Neural cell (in vitro differentiated cells): ENCODE results near the gene MYLIP.

Experiments
- CTCF ChIP-seq: fragments of 450-650 bp; IDR thresholded peaks from 2 replicates; pipeline ENCODE4 v1.5.1; 2014; ENCODE audit warnings: antibody characterized with exemption, mild to moderate bottlenecking, moderate library complexity; ENCODE audit not compliant: poor library complexity, severe bottlenecking
- EP300 ChIP-seq: fragments of 450-650 bp; conservative IDR thresholded peaks from 2 replicates; pipeline ENCODE4 v1.6.1; 2014; ENCODE audit warnings: antibody characterized with exemption, mild to moderate bottlenecking, moderate library complexity; ENCODE audit not compliant: poor library complexity, severe bottlenecking
- EZH2 ChIP-seq: fragments of 200-600, 300-800 bp; shearing (Covaris generic), sonication (generic); IDR thresholded peaks from 2 replicates; pipeline ENCODE4 v1.6.1; 2014; ENCODE audit warnings: antibody characterized with exemption, low read length, borderline replicate concordance, mild to moderate bottlenecking; ENCODE audit not compliant: insufficient read depth, poor library complexity, severe bottlenecking
- POLR2AphosphoS5 ChIP-seq: IDR thresholded peaks from 2 replicates; pipeline ENCODE4 v1.6.1; 2012
- REST ChIP-seq: IDR thresholded peaks from 2 replicates; pipeline ENCODE4 v1.6.1; 2012; ENCODE audit warnings: borderline replicate concordance

- TF ChIP-seq EP300 = no peak
- no peak for TF ChIP-seq CTCF
- TF ChIP-seq REST = no peak
- no peak for TF ChIP-seq POLR2AphosphoS5
- TF ChIP-seq EZH2 = no peak
These were observed 42.5 kb downstream of the MYLIP start for GRCh38 chr6:16171400-16171799.
